HepG2 (cell line): ENCODE measurements around the gene LEPROT. TPM values are rescaled to one million over a fixed set of nuclear protein-coding genes. Genes with fewer than 3 reads are reported as not detected.

Experiments used
- ATAC-seq: fragments of 200-7000 bp; cut with Tn5 transposase; 3 replicates; pipeline ENCODE4 v1.9.1; 2020; ENCODE audit warnings: mild to moderate bottlenecking, moderate library complexity
- BruUV-seq: library from RNA; stranded (reverse); fragments of 400-500 nt; replicated peaks from 2 replicates; lab custom pipeline; 2021; lab: Mats Ljungman, UMichigan
- CTCF ChIA-PET: fragments of 300-600 bp; formaldehyde crosslinking; extraction: SDS; loops from one replicate; lab custom pipeline; 2021; ENCODE audit warnings: low total read pairs, inconsistent platforms, low intra/inter-chr PET ratio; lab: Yijun Ruan, JAX
- POLR2A ChIA-PET: fragments of 350-600 bp; sonication (Branson Sonifier 250); formaldehyde crosslinking; loops from one replicate; lab custom pipeline; 2020; ENCODE audit warnings: antibody characterized with exemption, inconsistent platforms; lab: Yijun Ruan, JAX
- DNase-seq: peaks from one replicate; pipeline ENCODE4 v3.0.0-alpha.2; 2015; ENCODE audit warnings: low spot score
- FAIRE-seq: peaks from 3 replicates; lab custom pipeline; 2011; peaks lifted over from hg19 to GRCh38; lab: Jason Lieb, UNC
- H2AFZ ChIP-seq: one replicate; pipeline ENCODE4 v1.6.1; 2011; ENCODE audit warnings: low read length, inconsistent platforms
- H3K27ac ChIP-seq: fragments of 300-600 bp; 3 replicates; pipeline ENCODE4 v1.8.0; 2011; ENCODE audit warnings: mixed run types, mild to moderate bottlenecking, mixed read lengths, low read length, inconsistent platforms; ENCODE audit not compliant: insufficient read depth; ENCODE audit errors: extremely low read length
- H3K27me3 ChIP-seq, 2 experiments: fragments of 200-600 bp in 1 of 2; 2 replicates in 1 of 2; 3 replicates in 1 of 2; pipeline versions ENCODE4 v1.6.0 to v1.8.0; 2011; ENCODE audit warnings: low read length in 2 of 2, mild to moderate bottlenecking in 2 of 2, moderate library complexity in 2 of 2, inconsistent platforms in 1 of 2; ENCODE audit not compliant: insufficient read depth in 2 of 2, control insufficient read depth in 1 of 2
- H3K36me3 ChIP-seq, 2 experiments: fragments of 200-600 bp in 1 of 2; replicated peaks in 1 of 2; 2 replicates in 1 of 2; 3 replicates in 1 of 2; pipeline versions ENCODE4 v1.5.1 to v1.8.0; 2011; ENCODE audit warnings: low read length in 2 of 2, inconsistent platforms in 1 of 2; ENCODE audit not compliant: insufficient read depth in 2 of 2, control insufficient read depth in 1 of 2
- H3K4me1 ChIP-seq: 2 replicates; pipeline ENCODE4 v1.5.1; 2012; ENCODE audit warnings: low read length, inconsistent platforms; ENCODE audit not compliant: insufficient read depth
- H3K4me2 ChIP-seq: 2 replicates; pipeline ENCODE4 v1.6.0; 2011; ENCODE audit warnings: low read depth, low read length, inconsistent platforms
- H3K4me3 ChIP-seq, 3 experiments: fragments of 200-600 bp in 1 of 3; sonication (generic), shearing (Covaris generic) in 1 of 3; replicated peaks in 1 of 3; 2 replicates each; pipeline ENCODE4 v1.5.1; 2011 to 2016; ENCODE audit warnings: low read length in 3 of 3, inconsistent platforms in 2 of 3, low read depth in 2 of 3, mild to moderate bottlenecking in 2 of 3, control low read depth in 1 of 3, mixed read lengths in 1 of 3; ENCODE audit not compliant: insufficient read depth in 1 of 3
- H3K79me2 ChIP-seq: one replicate; pipeline ENCODE4 v1.6.1; 2011; ENCODE audit warnings: low read length, inconsistent platforms; ENCODE audit not compliant: insufficient read depth
- H3K9ac ChIP-seq: 2 replicates; pipeline ENCODE4 v1.6.0; 2011; ENCODE audit warnings: mild to moderate bottlenecking, low read depth, low read length, inconsistent platforms; ENCODE audit not compliant: insufficient read depth
- H3K9me3 ChIP-seq: 2 replicates; pipeline ENCODE4 v1.5.1; 2012; ENCODE audit warnings: mild to moderate bottlenecking, low read length
- H4K20me1 ChIP-seq: 2 replicates; pipeline ENCODE4 v1.6.0; 2011; ENCODE audit warnings: inconsistent platforms, mild to moderate bottlenecking, low read length, moderate library complexity; ENCODE audit not compliant: insufficient read depth
- GPN1 ChIP-seq: sonication (generic); formaldehyde crosslinking; IDR thresholded peaks from 2 replicates; pipeline ENCODE4 v1.5.1; 2020; ENCODE audit warnings: missing genetic modification reagents, borderline replicate concordance
- PRDM15 ChIP-seq: sonication (generic); formaldehyde crosslinking; IDR thresholded peaks from 2 replicates; pipeline ENCODE4 v1.4.0; 2020; ENCODE audit warnings: missing genetic modification reagents
- ZBTB3 ChIP-seq: sonication (generic); formaldehyde crosslinking; IDR thresholded peaks from 2 replicates; pipeline ENCODE4 v1.4.0; 2020; ENCODE audit warnings: low read depth, mild to moderate bottlenecking, moderate library complexity, missing genetic modification reagents, borderline replicate concordance
- ZNF142 ChIP-seq: sonication (generic); formaldehyde crosslinking; IDR thresholded peaks from 2 replicates; pipeline ENCODE4 v1.4.0; 2020; ENCODE audit warnings: missing genetic modification reagents
- ZNF501 ChIP-seq: sonication (generic); formaldehyde crosslinking; IDR thresholded peaks from 2 replicates; pipeline ENCODE4 v1.5.1; 2020; ENCODE audit warnings: mild to moderate bottlenecking, moderate library complexity, missing genetic modification reagents
- WGBS: methylation state at CpG from one replicate; pipeline ENCODE4 v1.1.6; 2017; ENCODE audit warnings: low lambda C conversion rate; 5-methylcytosine and 5-hydroxymethylcytosine counted together
- in situ Hi-C: cut with HindIII; loops from 2 replicates; pipeline ENCODE4 v1.10.0; 2017; ENCODE audit warnings: low pct_unique_long_range_greater_than_20kb; ENCODE audit not compliant: extremely low pct_ligation_motif_present
- intact Hi-C: fragments of 100-400 bp; cut with micrococcal nuclease; formaldehyde crosslinking; loops from one replicate; pipeline ENCODE4 v1.10.0; 2022; ENCODE audit not compliant: unreplicated experiment
- polyA plus RNA-seq, 8 experiments: library from polyadenylated mRNA; depleted of rRNA in 3 of 8; stranded (reverse) in 7 of 8; unstranded in 1 of 8; fragments of >200 nt; fragmentation: Illumina TruSeq in 4 of 8; extraction: Trizol in 4 of 8; gene quantifications; 2 replicates each; pipeline versions ENCODE4 v1.2.1 to v1.2.3, GENCODE V29; 2011 to 2016; ENCODE audit warnings: low read depth in 4 of 8, missing spikeins in 1 of 8, mixed read lengths in 1 of 8; ENCODE audit not compliant: insufficient read depth in 1 of 8
- total RNA-seq, 5 experiments: library from RNA; depleted of rRNA; stranded (reverse); fragments of >200 nt; fragmentation: Illumina TruSeq; extraction: Trizol; gene quantifications; 2 replicates each; pipeline ENCODE4 v1.2.3, GENCODE V29; 2016; ENCODE audit warnings: low read depth in 1 of 5

Gene LEPROT
- total and polyA plus RNA-seq, 2 of the 13 experiments (the other 11 are each of a cell fraction or from before 2014, with no cell fraction given): 36.8 to 51.4 TPM

GRCh38 chr1:65371544-65371943 lies 48.9 kb upstream of the LEPROT start:
- CTCF ChIA-PET: no interaction called here

More at GRCh38 chr1:65371544-65371943, 48.9 kb upstream of the LEPROT start:
- Histone ChIP-seq H3K4me2 (no peak overlapping the region), H4K20me1 (no peaks in the 10 kb centered on the region), H2AFZ (no peak overlapping the region), H3K79me2 (no peaks in the 10 kb centered on the region), H3K36me3 (no peaks in the 10 kb centered on the region), H3K9ac (no peak overlapping the region), H3K4me1 (no peaks in the 10 kb centered on the region), H3K27ac (no peak overlapping the region), H3K4me3 (no peak overlapping the region), H3K27me3 (no peaks in the 10 kb centered on the region), H3K9me3 (no peaks in the 10 kb centered on the region)
- 100% methylated on average over 3 of the region's 3 CpGs for WGBS
- in situ Hi-C loops: no loop called here
- POLR2A ChIA-PET: no interaction called here
- ATAC-seq: no peak
- intact Hi-C loops: no loop called here
- no peak for FAIRE-seq
- no TSS peak for BruUV-seq
- DNase-seq: no peak
- TF ChIP-seq GPN1 (no peak), ZNF142 (CRISPR knock-in tag) (no peak), ZBTB3 (CRISPR knock-in tag) (no peak), ZNF501 (no peak), PRDM15 (no peak)
- TF ChIP-seq, all 625 proteins: peak for 0
